GM12878 (cell line): ENCODE data around the gene ISM1. TPM values are rescaled to one million over a fixed set of nuclear protein-coding genes. Genes with fewer than 3 reads are reported as not detected.

Experiments used
- ATAC-seq: fragments of 200-7000 bp; cut with Tn5 transposase; 3 replicates; pipeline ENCODE4 v1.9.1; 2020; ENCODE audit warnings: mild to moderate bottlenecking, moderate library complexity
- BruUV-seq: library from RNA; stranded (reverse); fragments of 400-500 nt; replicated peaks from 2 replicates; lab custom pipeline; 2021; lab: Mats Ljungman, UMichigan
- CTCF ChIA-PET: fragments of 300-600 bp; sonication (Branson Sonifier 250); formaldehyde crosslinking; extraction: SDS; loops from one replicate; lab custom pipeline; 2021; ENCODE audit warnings: inconsistent platforms; lab: Yijun Ruan, JAX
- POLR2A ChIA-PET: fragments of 350-600 bp; formaldehyde crosslinking; extraction: SDS; loops from one replicate; lab custom pipeline; 2021; ENCODE audit warnings: inconsistent platforms; lab: Charles Lee
- RAD21 ChIA-PET: fragments of 300-600 bp; sonication (Branson Sonifier 250); formaldehyde crosslinking; loops from one replicate; lab custom pipeline; 2023; ENCODE audit warnings: antibody characterized with exemption; ENCODE audit not compliant: unreplicated experiment; lab: Charles Lee
- SMC1A ChIA-PET: fragments of 300-600 bp; sonication (Branson Sonifier 250); formaldehyde crosslinking; loops from one replicate; lab custom pipeline; 2023; ENCODE audit not compliant: unreplicated experiment, uncharacterized antibody; lab: Charles Lee
- DNase-seq: peaks from one replicate; pipeline ENCODE4 v3.0.0-alpha.2; 2011; ENCODE audit warnings: low read depth, low spot score
- FAIRE-seq: peaks from 3 replicates; lab custom pipeline; 2011; peaks lifted over from hg19 to GRCh38; lab: Jason Lieb, UNC
- H2AFZ ChIP-seq: 2 replicates; pipeline ENCODE4 v1.6.0; 2011; ENCODE audit warnings: low read depth, low read length, control low read depth; ENCODE audit not compliant: control insufficient read depth
- H3K27ac ChIP-seq: 2 replicates; pipeline ENCODE4 v1.5.1; 2011; ENCODE audit warnings: control low read depth; ENCODE audit not compliant: control insufficient read depth, insufficient read depth
- H3K27me3 ChIP-seq, 2 experiments: replicated peaks in 1 of 2; 2 replicates each; pipeline versions ENCODE4 v1.6.0 to v1.6.1; 2011; ENCODE audit warnings: low read length in 1 of 2; ENCODE audit not compliant: control insufficient read depth in 2 of 2, insufficient read depth in 2 of 2
- H3K36me3 ChIP-seq, 2 experiments: 2 replicates each; pipeline ENCODE4 v1.5.1; 2011; ENCODE audit warnings: low read length in 1 of 2; ENCODE audit not compliant: control insufficient read depth in 2 of 2, insufficient read depth in 2 of 2
- H3K4me1 ChIP-seq: 2 replicates; pipeline ENCODE4 v1.6.1; 2011; ENCODE audit warnings: mild to moderate bottlenecking, low read length, moderate library complexity, mixed read lengths; ENCODE audit not compliant: control insufficient read depth, insufficient read depth
- H3K4me2 ChIP-seq: 2 replicates; pipeline ENCODE4 v1.6.0; 2011; ENCODE audit warnings: control low read depth; ENCODE audit not compliant: control insufficient read depth, insufficient read depth
- H3K4me3 ChIP-seq: fragments of 200-600 bp; sonication (generic); 2 replicates; pipeline ENCODE4 v1.5.1; 2016
- H3K79me2 ChIP-seq: 2 replicates; pipeline ENCODE4 v1.6.0; 2011; ENCODE audit warnings: low read length; ENCODE audit not compliant: control insufficient read depth, insufficient read depth
- H3K9ac ChIP-seq: 2 replicates; pipeline ENCODE4 v1.8.0; 2011; ENCODE audit warnings: low read length, control low read depth, mixed read lengths; ENCODE audit not compliant: control insufficient read depth, insufficient read depth
- H3K9me3 ChIP-seq: replicated peaks from 3 replicates; pipeline ENCODE4 v1.5.1; 2011; ENCODE audit warnings: mild to moderate bottlenecking, low read length; ENCODE audit not compliant: control insufficient read depth, insufficient read depth
- H4K20me1 ChIP-seq: 2 replicates; pipeline ENCODE4 v1.6.0; 2011; ENCODE audit not compliant: control insufficient read depth, insufficient read depth
- ATF7 ChIP-seq: fragments of 450-650 bp; IDR thresholded peaks from 2 replicates; pipeline ENCODE4 v1.6.1; 2016; ENCODE audit warnings: low read depth, mild to moderate bottlenecking
- BMI1 ChIP-seq: fragments of 450-650 bp; IDR thresholded peaks from 2 replicates; pipeline ENCODE4 v1.6.1; 2016; ENCODE audit warnings: mild to moderate bottlenecking, moderate library complexity, borderline replicate concordance
- CBX5 ChIP-seq: sonication (generic); IDR thresholded peaks from 2 replicates; pipeline ENCODE4 v1.6.1; 2016; ENCODE audit warnings: low read depth, moderate library complexity, mild to moderate bottlenecking, inconsistent platforms
- CEBPB ChIP-seq, 2 experiments: fragments of 150-350 bp in 1 of 2; IDR thresholded peaks; 2 replicates each; pipeline ENCODE4 v1.6.1; 2012 to 2014; ENCODE audit warnings: low read depth in 2 of 2, low read length in 2 of 2, borderline replicate concordance in 1 of 2, inconsistent platforms in 1 of 2
- CUX1 ChIP-seq: IDR thresholded peaks from 2 replicates; pipeline ENCODE4 v1.6.1; 2012; ENCODE audit warnings: improper control_type of control experiment, low read depth, low read length; ENCODE audit not compliant: insufficient replicate concordance
- FOXK2 ChIP-seq: fragments of 450-650 bp; IDR thresholded peaks from 2 replicates; pipeline ENCODE4 v1.6.1; 2017; ENCODE audit warnings: mild to moderate bottlenecking, moderate library complexity
- KAT2A ChIP-seq: conservative IDR thresholded peaks from 2 replicates; pipeline ENCODE4 v1.6.1; 2011; ENCODE audit warnings: low read depth, low read length; ENCODE audit not compliant: control insufficient read depth
- KLF5 ChIP-seq: fragments of 450-650 bp; IDR thresholded peaks from 2 replicates; pipeline ENCODE4 v1.6.1; 2014; ENCODE audit warnings: mild to moderate bottlenecking; ENCODE audit not compliant: partially characterized antibody
- MEF2B ChIP-seq: fragments of 450-650 bp; IDR thresholded peaks from 2 replicates; pipeline ENCODE4 v1.6.1; 2018; ENCODE audit warnings: mild to moderate bottlenecking, moderate library complexity; ENCODE audit not compliant: partially characterized antibody, poor library complexity, severe bottlenecking
- TARDBP ChIP-seq: IDR thresholded peaks from 2 replicates; pipeline ENCODE4 v1.6.1; 2016; ENCODE audit warnings: borderline replicate concordance
- TBL1XR1 ChIP-seq: IDR thresholded peaks from 2 replicates; pipeline ENCODE4 v1.6.1; 2012; ENCODE audit warnings: low read depth, low read length, improper control_type of control experiment
- TCF3 ChIP-seq: IDR thresholded peaks from 2 replicates; pipeline ENCODE4 v1.6.1; 2012; ENCODE audit warnings: low read depth, mild to moderate bottlenecking, low read length, borderline replicate concordance; ENCODE audit not compliant: insufficient read depth
- WGBS: methylation state at CpG from one replicate; pipeline ENCODE4 v1.1.6; 2016; ENCODE audit warnings: low lambda C conversion rate; ENCODE audit not compliant: insufficient replicate concordance, insufficient coverage; ENCODE audit errors: missing lambda C conversion rate; 5-methylcytosine and 5-hydroxymethylcytosine counted together
- in situ Hi-C: fragments of 300-500 bp; cut with MboI; formaldehyde crosslinking; loops from 9 replicates; pipeline ENCODE4 v1.14.3; 2018; ENCODE audit warnings: mixed read lengths
- intact Hi-C: fragments of 100-400 bp; cut with micrococcal nuclease; formaldehyde crosslinking; loops from one replicate; pipeline ENCODE4 v1.14.2; 2022; ENCODE audit not compliant: unreplicated experiment
- polyA plus RNA-seq, 11 experiments: library from polyadenylated mRNA; depleted of rRNA in 4 of 11; unstranded in 6 of 11; stranded (reverse) in 5 of 11; fragments of >200 nt; fragmentation: Nextera tagmentation in 4 of 11; fragmentation: Illumina TruSeq in 1 of 11; extraction: Ambion mirVana in 4 of 11; extraction: Trizol in 1 of 11; gene quantifications; 1 replicate in 1 of 11; 2 replicates in 10 of 11; pipeline versions ENCODE4 v1.2.1 to v1.2.3, GENCODE V29; 2011 to 2016; ENCODE audit warnings: inconsistent platforms in 2 of 11, missing spikeins in 2 of 11, low read depth in 1 of 11
- total RNA-seq, 4 experiments: library from RNA; depleted of rRNA in 3 of 4; stranded (reverse); fragments of >200 nt in 3 of 4; fragmentation: Illumina TruSeq in 1 of 4; extraction: Trizol in 1 of 4; gene quantifications; 2 replicates each; pipeline versions ENCODE4 v1.2.1 to v1.2.3, GENCODE V29; 2013 to 2021

The ISM1 gene
- total and polyA plus RNA-seq, 10 of the 15 experiments (the other 5 are each of a cell fraction or from before 2014, with no cell fraction given), result 0.01 to 0.03 TPM; not detected in 8

- WGBS, result 0% methylated on average over 1 of the region's 1 CpG
- H3K27me3 ChIP-seq, result peaks cover 4 to 22% of the 10 kb centered on the region in 2 experiments
- peaks cover 4% of the 10 kb centered on the region; the same call in 1 of the 2 replicates for H3K4me1 ChIP-seq
- CTCF ChIA-PET, result no interaction called here
- H2AFZ ChIP-seq, result no peak overlapping the region
- no peaks in the 10 kb centered on the region for H3K36me3 ChIP-seq
- no peaks in the 10 kb centered on the region for H4K20me1 ChIP-seq
- TF ChIP-seq TCF3 (no peak), CBX5 (no peak), KAT2A (no peak), MEF2B (no peak), TARDBP (no peak), CEBPB (IDR thresholded peaks at IDR 0.05; ENCODE audit: borderline replicate concordance in 1 of 2, low read depth in 2 of 2, low read length in 2 of 2) (no peak), ATF7 (no peak), CUX1 (no peak), TBL1XR1 (no peak), BMI1 (no peak), KLF5 (no peak), FOXK2 (no peak)
- SMC1A ChIA-PET, result no interaction called here
- H3K4me2 ChIP-seq, result no peak overlapping the region
- H3K27ac ChIP-seq, result no peak overlapping the region
- in situ Hi-C loops (loop anchor here (5.0 kb wide), 1 partner anchor 51 kb away; no protein-coding TSS in a partner anchor), intact Hi-C loops (no loop called here)
- ATAC-seq (no peak), FAIRE-seq (no peak), DNase-seq (no peak)
- H3K9ac ChIP-seq, result no peak overlapping the region
- no peaks in the 10 kb centered on the region for H3K79me2 ChIP-seq
- POLR2A ChIA-PET, result no interaction called here
- no TSS peak for BruUV-seq
- RAD21 ChIA-PET, result no interaction called here
- no peaks in the 10 kb centered on the region for H3K9me3 ChIP-seq
- H3K4me3 ChIP-seq, result no peak overlapping the region
Observed at GRCh38 chr20:13216533-13216932, 4.5 kb upstream of the ISM1 start.
